Heart right ventricle (tissue), 16 donors: ENCODE measurements around the gene SPATA6L. TPM values are rescaled to one million over a fixed set of nuclear protein-coding genes. Genes with fewer than 3 reads are reported as not detected.

Experiments used
- ATAC-seq, 8 donors: fragments of 200-7000 bp; cut with Tn5 transposase; one replicate each; pipeline ENCODE4 v1.9.1; 2020; ENCODE audit warnings: mild to moderate bottlenecking in 8 of 8, moderate library complexity in 8 of 8, moderate number of reproducible peaks in 1 of 8
- DNase-seq, 2 donors: peaks; one replicate each; pipeline ENCODE4 v3.0.0-alpha.2; 2020
- H3K27ac ChIP-seq, 10 donors: fragments of 200-600 bp; sonication (generic) in 2 of 10; one replicate each; pipeline versions ENCODE4 v1.5.0 to v1.8.0; 2020 to 2022; ENCODE audit warnings: mild to moderate bottlenecking in 3 of 10
- H3K27me3 ChIP-seq, 7 donors: fragments of 200-600 bp; one replicate each; pipeline ENCODE4 v1.8.0; 2021 to 2022; ENCODE audit warnings: mild to moderate bottlenecking in 2 of 7
- H3K36me3 ChIP-seq, 9 donors: fragments of 200-600 bp; sonication (generic) in 1 of 9; one replicate each; pipeline versions ENCODE4 v1.5.0 to v1.8.0; 2020 to 2022; ENCODE audit warnings: mild to moderate bottlenecking in 2 of 9
- H3K4me1 ChIP-seq, 9 donors: fragments of 200-600 bp; sonication (generic) in 1 of 9; one replicate each; pipeline versions ENCODE4 v1.5.0 to v1.8.0; 2020 to 2022; ENCODE audit warnings: mild to moderate bottlenecking in 4 of 9
- H3K4me3 ChIP-seq, 10 donors: fragments of 200-600 bp; sonication (generic) in 2 of 10; one replicate each; pipeline versions ENCODE4 v1.5.0 to v1.8.0; 2020 to 2022; ENCODE audit warnings: mild to moderate bottlenecking in 7 of 10, moderate library complexity in 2 of 10
- H3K9me3 ChIP-seq, 11 donors: fragments of 200-600 bp in 10 of 11; sonication (generic) in 2 of 11; one replicate each; pipeline versions ENCODE4 v1.5.0 to v1.8.0; 2013 to 2022; ENCODE audit warnings: mild to moderate bottlenecking in 2 of 11, control low read depth in 1 of 11, moderate library complexity in 1 of 11
- WGBS, 2 donors: extraction: QIAGEN DNeasy Blood & Tissue Kit; methylation state at CpG; one replicate each; pipeline ENCODE4 v1.1.7; 2013; ENCODE audit warnings: inconsistent platforms in 1 of 2; 5-methylcytosine and 5-hydroxymethylcytosine counted together
- intact Hi-C, 10 donors: fragments of 100-400 bp; cut with DNase I; formaldehyde crosslinking; loops; one replicate each; pipeline versions ENCODE4 v1.11.1 to v1.14.2; 2022
- polyA plus RNA-seq, 2 donors: library from polyadenylated mRNA; stranded (reverse); fragments of 200-250 nt; gene quantifications; one replicate each; pipeline ENCODE4 v1.2.3, GENCODE V29; 2013
- total RNA-seq, 10 donors: library from RNA; stranded (reverse); fragmentation: NEBNext Ultra II Directional in 3 of 10; extraction: Animal tissue kit (Norgen Biotek cat#: 25700) in 3 of 10; gene quantifications; one replicate each; pipeline versions ENCODE4 v1.2.1 to v1.2.4, GENCODE V29; 2021 to 2023
- TF ChIP-seq, protein P1 (sequence below), 9 donors: fragments of 200-600 bp; sonication (generic) in 2 of 9; IDR thresholded peaks; one replicate each; pipeline versions ENCODE4 v1.5.0 to v1.8.0; 2021 to 2022; ENCODE audit warnings: antibody characterized with exemption in 9 of 9, mild to moderate bottlenecking in 5 of 9, moderate library complexity in 1 of 9
- donor health status: Arrhythmogenic right ventricular cardiomyopathy.
- donor health status: ischemic (EF 13 %, LVEDD 7.1; RV severe dilation, severe dysfunction).
- donor health status: healthy with polysubstance abuse.
- donor health status: DM: no; HTN: yes; CAD: no.
- donor health status: DM: no; HTN: no; CAD: no.
- donor health status: ischemic (EF 25% LVEDD 6.9; RV normal size, moderate dysfunction).
- donor health status: ischemic (EF 25% LVEDD 5.7; RV mildly dilated, moderate dysfunction).
- donor health status: healthy.
- donor health status: DM: yes; HTN: yes; CAD: no.
- donor health status: Ischemic cardiomyopathy.
- donor health status: ischemic (EF 35%, LVEDD 5.7; RV mildly dilated, moderate dysfunction).
- donor health status: nonischemic (EF 11% LVEDD 7.7; RV severe dilation, severe dysfunction).
- donor health status: DM: yes; HTN: yes; CAD: no.
- donor health status: PGD.
- donor health status: ischemic (EF 29% LVEDD 5.4; RV normal size, mild dysfunction).
- donor health status: nonischemic (EF 23%, LVEDD 6.1; RV moderate dilation, normal function).

Gene SPATA6L
- total and polyA plus RNA-seq, 12 donors, result 0.36 to 1.9 (median 1.1) TPM

GRCh38 chr9:4618700-4619099 is 47.6 kb downstream of the SPATA6L start:
- 89 to 96% methylated on average over 2 of the region's 2 CpGs for WGBS, 2 donors
- TF ChIP-seq, protein P1, sequence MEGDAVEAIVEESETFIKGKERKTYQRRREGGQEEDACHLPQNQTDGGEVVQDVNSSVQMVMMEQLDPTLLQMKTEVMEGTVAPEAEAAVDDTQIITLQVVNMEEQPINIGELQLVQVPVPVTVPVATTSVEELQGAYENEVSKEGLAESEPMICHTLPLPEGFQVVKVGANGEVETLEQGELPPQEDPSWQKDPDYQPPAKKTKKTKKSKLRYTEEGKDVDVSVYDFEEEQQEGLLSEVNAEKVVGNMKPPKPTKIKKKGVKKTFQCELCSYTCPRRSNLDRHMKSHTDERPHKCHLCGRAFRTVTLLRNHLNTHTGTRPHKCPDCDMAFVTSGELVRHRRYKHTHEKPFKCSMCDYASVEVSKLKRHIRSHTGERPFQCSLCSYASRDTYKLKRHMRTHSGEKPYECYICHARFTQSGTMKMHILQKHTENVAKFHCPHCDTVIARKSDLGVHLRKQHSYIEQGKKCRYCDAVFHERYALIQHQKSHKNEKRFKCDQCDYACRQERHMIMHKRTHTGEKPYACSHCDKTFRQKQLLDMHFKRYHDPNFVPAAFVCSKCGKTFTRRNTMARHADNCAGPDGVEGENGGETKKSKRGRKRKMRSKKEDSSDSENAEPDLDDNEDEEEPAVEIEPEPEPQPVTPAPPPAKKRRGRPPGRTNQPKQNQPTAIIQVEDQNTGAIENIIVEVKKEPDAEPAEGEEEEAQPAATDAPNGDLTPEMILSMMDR (IDR thresholded peaks at IDR 0.05), result no peak
- Histone ChIP-seq H3K27me3 (no peaks in the 10 kb centered on the region), H3K9me3 (no peaks in the 10 kb centered on the region), H3K4me3 (no peak overlapping the region), H3K4me1 (peaks cover 0 to 3% (median 0%) of the 10 kb centered on the region in 9 donors), H3K36me3 (peaks cover 0 to 30% (median 0%) of the 10 kb centered on the region in 9 donors), H3K27ac (no peak overlapping the region)
- DNase-seq, result no peak
- intact Hi-C loops, result no loop called here
- ATAC-seq, result no peak

DNA sequence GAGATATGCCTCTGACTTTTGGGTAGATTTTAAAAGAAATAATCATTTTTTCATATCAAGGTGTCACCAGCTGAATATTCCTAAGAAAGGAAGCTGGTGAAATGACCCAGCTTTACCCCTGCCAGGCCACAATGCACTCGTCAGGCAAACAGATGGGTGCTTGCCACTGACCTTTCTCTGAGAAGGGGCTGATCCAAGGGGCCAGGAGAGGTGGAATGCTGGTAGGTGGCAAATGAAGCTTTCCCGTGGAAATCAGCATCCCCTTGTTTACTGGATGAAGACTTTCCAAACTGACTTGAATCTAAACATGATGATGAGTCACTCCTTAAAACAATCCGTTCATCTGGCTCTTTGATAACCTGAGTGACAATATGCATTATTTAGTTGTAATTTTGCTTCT is 48.5 kb downstream of the SPATA6L start:
- no peaks in the 10 kb centered on the region for H3K27me3 ChIP-seq
- no peak for DNase-seq
- H3K4me1 ChIP-seq, result peaks cover 0 to 3% (median 0%) of the 10 kb centered on the region in 9 donors
- no peak overlapping the region for H3K4me3 ChIP-seq
- ATAC-seq, result no peak
- no peak overlapping the region for H3K27ac ChIP-seq
- intact Hi-C loops, result no loop called here
- no peaks in the 10 kb centered on the region for H3K9me3 ChIP-seq
- TF ChIP-seq, protein P1 (IDR thresholded peaks at IDR 0.05), result no peak
- WGBS, 2 donors, result 64 to 65% methylated on average over 3 of the region's 3 CpGs
- H3K36me3 ChIP-seq, result peaks cover 0 to 30% (median 0%) of the 10 kb centered on the region in 9 donors

DNA sequence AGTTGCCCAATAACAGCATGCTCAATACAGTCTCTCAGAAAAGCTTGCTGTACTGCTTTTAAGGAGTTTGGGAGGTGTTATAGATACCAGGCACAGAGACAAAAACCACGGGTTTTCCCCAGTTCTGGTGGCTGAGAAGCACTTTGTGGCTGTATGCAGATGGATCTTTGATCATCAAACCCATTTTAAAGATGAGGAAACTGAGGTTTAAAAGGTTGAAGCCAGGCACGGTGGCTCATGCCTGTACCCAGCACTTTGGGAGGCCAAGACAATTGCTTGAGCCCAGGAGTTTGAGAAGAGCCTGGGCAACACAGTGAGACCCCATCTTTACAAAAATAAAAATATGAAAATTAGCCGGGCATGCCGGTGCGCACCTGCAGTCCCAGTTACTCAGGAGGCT is 50.5 kb downstream of the SPATA6L start:
- Histone ChIP-seq H3K4me1 (peaks cover 0 to 3% (median 0%) of the 10 kb centered on the region in 9 donors), H3K27ac (no peak overlapping the region), H3K9me3 (no peaks in the 10 kb centered on the region), H3K4me3 (no peak overlapping the region), H3K27me3 (no peaks in the 10 kb centered on the region), H3K36me3 (peaks cover 0 to 19% (median 0%) of the 10 kb centered on the region in 9 donors)
- no peak for DNase-seq
- WGBS, 2 donors, result 82 to 95% methylated on average over 5 of the region's 5 CpGs
- ATAC-seq, result no peak
- intact Hi-C loops, result no loop called here
- TF ChIP-seq, protein P1 (IDR thresholded peaks at IDR 0.05), result no peak

DNA sequence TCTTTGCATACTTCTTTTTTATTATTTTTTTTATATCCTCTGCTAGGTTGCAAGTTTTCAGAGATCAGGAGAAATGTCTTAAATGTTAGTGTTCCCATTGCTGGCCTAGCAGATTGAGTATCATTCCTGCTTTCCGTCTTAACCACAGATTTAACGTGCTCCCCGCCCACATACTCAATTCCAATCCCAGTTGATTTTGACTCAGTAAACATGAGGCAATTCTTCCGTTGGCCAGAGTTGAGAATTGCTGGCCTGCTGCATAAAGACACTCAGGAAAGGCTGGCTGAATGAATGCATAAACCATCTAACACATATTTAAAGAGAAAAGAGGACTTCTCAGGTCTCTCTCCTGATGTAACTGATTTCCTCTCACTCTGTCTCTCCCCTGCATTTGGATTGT is 51.0 kb downstream of the SPATA6L start:
- Histone ChIP-seq H3K27me3 (no peaks in the 10 kb centered on the region), H3K4me1 (peaks cover 0 to 1% (median 0%) of the 10 kb centered on the region in 9 donors), H3K36me3 (peaks cover 0 to 19% (median 0%) of the 10 kb centered on the region in 9 donors), H3K4me3 (no peak overlapping the region), H3K27ac (no peak overlapping the region), H3K9me3 (no peaks in the 10 kb centered on the region)
- intact Hi-C loops, result no loop called here
- ATAC-seq (peak in 1 of 8 donors; percentile 42), DNase-seq (no peak)
- 61 to 69% methylated on average over 4 of the region's 4 CpGs for WGBS, 2 donors
- TF ChIP-seq, protein P1 (IDR thresholded peaks at IDR 0.05), result no peak
